Upper lobe of left lung (tissue), 4 donors: ENCODE measurements around the gene PHF5A.

Experiments used
- EP300 ChIP-seq, 4 donors: sonication (generic); formaldehyde crosslinking; IDR thresholded peaks; one replicate each; pipeline ENCODE4 v1.5.1; 2017; ENCODE audit warnings: antibody characterized with exemption in 4 of 4, control low read depth in 2 of 4
- POLR2A ChIP-seq, 4 donors: fragments of 450-650 bp; IDR thresholded peaks; one replicate each; pipeline ENCODE4 v1.5.1; 2016 to 2017; ENCODE audit warnings: antibody characterized with exemption in 4 of 4, mild to moderate bottlenecking in 2 of 4
- POLR2AphosphoS5 ChIP-seq, 2 donors: sonication (generic); formaldehyde crosslinking; IDR thresholded peaks; one replicate each; pipeline ENCODE4 v1.5.1; 2017; ENCODE audit warnings: antibody characterized with exemption in 2 of 2
- TF ChIP-seq, protein P1 (sequence below), 6 experiments: fragments of 450-650 bp in 4 of 6; fragments of 200-600 bp in 2 of 6; sonication (generic) in 2 of 6; IDR thresholded peaks; one replicate each; pipeline ENCODE4 v1.5.1; 2016 to 2019; ENCODE audit warnings: antibody characterized with exemption in 6 of 6

GRCh38 chr22:41498303-41498835, 29.9 kb upstream of the PHF5A start:
- TF ChIP-seq POLR2A (IDR thresholded peaks at IDR 0.05) = no peak
- TF ChIP-seq, protein P1, sequence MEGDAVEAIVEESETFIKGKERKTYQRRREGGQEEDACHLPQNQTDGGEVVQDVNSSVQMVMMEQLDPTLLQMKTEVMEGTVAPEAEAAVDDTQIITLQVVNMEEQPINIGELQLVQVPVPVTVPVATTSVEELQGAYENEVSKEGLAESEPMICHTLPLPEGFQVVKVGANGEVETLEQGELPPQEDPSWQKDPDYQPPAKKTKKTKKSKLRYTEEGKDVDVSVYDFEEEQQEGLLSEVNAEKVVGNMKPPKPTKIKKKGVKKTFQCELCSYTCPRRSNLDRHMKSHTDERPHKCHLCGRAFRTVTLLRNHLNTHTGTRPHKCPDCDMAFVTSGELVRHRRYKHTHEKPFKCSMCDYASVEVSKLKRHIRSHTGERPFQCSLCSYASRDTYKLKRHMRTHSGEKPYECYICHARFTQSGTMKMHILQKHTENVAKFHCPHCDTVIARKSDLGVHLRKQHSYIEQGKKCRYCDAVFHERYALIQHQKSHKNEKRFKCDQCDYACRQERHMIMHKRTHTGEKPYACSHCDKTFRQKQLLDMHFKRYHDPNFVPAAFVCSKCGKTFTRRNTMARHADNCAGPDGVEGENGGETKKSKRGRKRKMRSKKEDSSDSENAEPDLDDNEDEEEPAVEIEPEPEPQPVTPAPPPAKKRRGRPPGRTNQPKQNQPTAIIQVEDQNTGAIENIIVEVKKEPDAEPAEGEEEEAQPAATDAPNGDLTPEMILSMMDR (IDR thresholded peaks at IDR 0.05) = no peak
- no peak for TF ChIP-seq POLR2AphosphoS5 (IDR thresholded peaks at IDR 0.05)
- TF ChIP-seq EP300 (IDR thresholded peaks at IDR 0.05) = no peak
